DND-41 (cell line): ENCODE measurements around the gene NFATC2.

Source experiments
- EZH2 ChIP-seq: IDR thresholded peaks from 3 replicates; pipeline ENCODE4 v1.6.1; 2012; ENCODE audit warnings: borderline replicate concordance, low read depth, mild to moderate bottlenecking, moderate library complexity, low read length, inconsistent platforms; ENCODE audit not compliant: severe bottlenecking
- TF ChIP-seq, protein P1 (sequence below): IDR thresholded peaks from 2 replicates; pipeline ENCODE4 v1.5.1; 2012; ENCODE audit warnings: borderline replicate concordance, low read length, moderate library complexity, mild to moderate bottlenecking; ENCODE audit not compliant: poor library complexity, severe bottlenecking; ENCODE audit errors: extremely low read depth

DNA sequence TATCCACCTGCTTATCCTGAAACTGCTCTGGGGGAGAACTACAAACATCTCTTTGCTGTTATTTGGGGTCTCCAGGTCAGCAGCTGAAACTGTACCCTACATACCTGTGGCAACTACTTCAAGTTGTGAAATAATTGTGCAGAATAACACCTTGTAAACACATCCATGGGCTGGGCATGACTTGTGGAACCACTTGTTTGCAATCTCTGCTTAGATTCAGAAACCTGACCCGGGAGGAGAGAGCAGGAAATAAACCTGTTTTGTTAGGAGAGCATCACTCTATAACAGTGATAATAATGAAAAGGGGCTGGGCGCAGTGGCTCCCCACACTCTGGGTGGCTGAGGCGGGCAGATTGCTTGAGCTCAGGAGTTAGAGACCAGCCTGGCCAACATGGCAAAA lies 183.1 kb downstream of the NFATC2 start:
- TF ChIP-seq, protein P1, sequence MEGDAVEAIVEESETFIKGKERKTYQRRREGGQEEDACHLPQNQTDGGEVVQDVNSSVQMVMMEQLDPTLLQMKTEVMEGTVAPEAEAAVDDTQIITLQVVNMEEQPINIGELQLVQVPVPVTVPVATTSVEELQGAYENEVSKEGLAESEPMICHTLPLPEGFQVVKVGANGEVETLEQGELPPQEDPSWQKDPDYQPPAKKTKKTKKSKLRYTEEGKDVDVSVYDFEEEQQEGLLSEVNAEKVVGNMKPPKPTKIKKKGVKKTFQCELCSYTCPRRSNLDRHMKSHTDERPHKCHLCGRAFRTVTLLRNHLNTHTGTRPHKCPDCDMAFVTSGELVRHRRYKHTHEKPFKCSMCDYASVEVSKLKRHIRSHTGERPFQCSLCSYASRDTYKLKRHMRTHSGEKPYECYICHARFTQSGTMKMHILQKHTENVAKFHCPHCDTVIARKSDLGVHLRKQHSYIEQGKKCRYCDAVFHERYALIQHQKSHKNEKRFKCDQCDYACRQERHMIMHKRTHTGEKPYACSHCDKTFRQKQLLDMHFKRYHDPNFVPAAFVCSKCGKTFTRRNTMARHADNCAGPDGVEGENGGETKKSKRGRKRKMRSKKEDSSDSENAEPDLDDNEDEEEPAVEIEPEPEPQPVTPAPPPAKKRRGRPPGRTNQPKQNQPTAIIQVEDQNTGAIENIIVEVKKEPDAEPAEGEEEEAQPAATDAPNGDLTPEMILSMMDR = no peak
- no peak for TF ChIP-seq EZH2
